Lower leg skin (tissue), 3 donors: ENCODE results near the gene STAP2.

ENCODE experiments used
- POLR2A ChIP-seq, 2 donors: fragments of 450-650 bp; IDR thresholded peaks; one replicate each; pipeline ENCODE4 v1.6.1; 2016 to 2017; ENCODE audit warnings: antibody characterized with exemption in 2 of 2, mild to moderate bottlenecking in 1 of 2, moderate library complexity in 1 of 2
- TF ChIP-seq, protein P1 (sequence below), 3 donors: fragments of 450-650 bp; IDR thresholded peaks; one replicate each; pipeline ENCODE4 v1.5.1; 2016; ENCODE audit warnings: antibody characterized with exemption in 3 of 3, mild to moderate bottlenecking in 3 of 3, moderate library complexity in 2 of 3

DNA sequence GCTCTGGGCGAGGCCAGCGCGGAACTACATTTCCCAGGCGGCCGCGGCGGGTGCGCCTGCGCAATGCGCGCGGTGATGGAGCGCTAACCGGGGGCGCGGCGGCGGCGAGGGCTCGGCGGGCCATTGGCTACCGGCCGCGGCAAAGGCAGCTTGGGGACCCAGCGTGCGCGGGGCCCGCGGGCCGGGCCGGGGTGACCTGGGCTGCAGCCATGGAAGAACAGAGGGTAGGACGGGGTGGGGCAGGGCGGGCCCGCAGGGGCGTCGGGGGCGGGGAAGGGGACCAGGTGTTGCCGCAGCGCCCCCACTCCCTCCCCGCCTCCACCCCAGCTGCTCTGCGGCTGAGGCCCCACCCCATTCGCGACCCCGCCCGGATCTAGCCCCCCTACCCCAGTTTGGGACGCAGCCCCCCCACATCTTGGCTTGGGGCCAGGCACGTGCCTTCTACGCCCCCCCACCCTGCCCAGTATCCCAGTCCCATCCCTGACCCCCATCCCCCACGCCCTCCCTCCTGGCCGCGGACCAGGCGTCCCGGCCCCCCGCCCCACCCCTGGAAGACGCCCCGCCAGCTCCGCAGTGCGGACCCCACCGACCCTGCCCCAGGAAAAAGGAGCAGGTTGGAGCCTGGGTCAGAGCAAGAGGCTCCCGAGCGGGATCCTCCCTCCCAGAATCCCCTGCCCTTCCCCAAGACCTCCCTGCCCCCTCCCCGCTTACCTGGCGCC, 33.9 kb downstream of the STAP2 start, which contains the start of gene FSD1:
- TF ChIP-seq, protein P1, sequence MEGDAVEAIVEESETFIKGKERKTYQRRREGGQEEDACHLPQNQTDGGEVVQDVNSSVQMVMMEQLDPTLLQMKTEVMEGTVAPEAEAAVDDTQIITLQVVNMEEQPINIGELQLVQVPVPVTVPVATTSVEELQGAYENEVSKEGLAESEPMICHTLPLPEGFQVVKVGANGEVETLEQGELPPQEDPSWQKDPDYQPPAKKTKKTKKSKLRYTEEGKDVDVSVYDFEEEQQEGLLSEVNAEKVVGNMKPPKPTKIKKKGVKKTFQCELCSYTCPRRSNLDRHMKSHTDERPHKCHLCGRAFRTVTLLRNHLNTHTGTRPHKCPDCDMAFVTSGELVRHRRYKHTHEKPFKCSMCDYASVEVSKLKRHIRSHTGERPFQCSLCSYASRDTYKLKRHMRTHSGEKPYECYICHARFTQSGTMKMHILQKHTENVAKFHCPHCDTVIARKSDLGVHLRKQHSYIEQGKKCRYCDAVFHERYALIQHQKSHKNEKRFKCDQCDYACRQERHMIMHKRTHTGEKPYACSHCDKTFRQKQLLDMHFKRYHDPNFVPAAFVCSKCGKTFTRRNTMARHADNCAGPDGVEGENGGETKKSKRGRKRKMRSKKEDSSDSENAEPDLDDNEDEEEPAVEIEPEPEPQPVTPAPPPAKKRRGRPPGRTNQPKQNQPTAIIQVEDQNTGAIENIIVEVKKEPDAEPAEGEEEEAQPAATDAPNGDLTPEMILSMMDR (IDR thresholded peaks at IDR 0.05) = no peak
- no peak for TF ChIP-seq POLR2A (IDR thresholded peaks at IDR 0.05)
